GM10266 (cell line): ENCODE results near the gene ZNRF2.

Source experiments
- DNase-seq: peaks from one replicate; pipeline ENCODE4 v3.0.0; 2012; ENCODE audit errors: extremely low spot score
- CTCF ChIP-seq: IDR thresholded peaks from 2 replicates; pipeline ENCODE4 v1.5.1; 2012; ENCODE audit warnings: mild to moderate bottlenecking, low read depth; ENCODE audit not compliant: control insufficient read depth, insufficient read depth; ENCODE audit errors: missing control alignments

The ZNRF2 gene

GRCh38 chr7:30245913-30246312, 38.5 kb upstream of the ZNRF2 start:
- no peak for DNase-seq
- no peak for TF ChIP-seq CTCF

GRCh38 chr7:30246392-30246791, 38.0 kb upstream of the ZNRF2 start:
- TF ChIP-seq CTCF, result no peak
- DNase-seq, result no peak

- TF ChIP-seq CTCF, result no peak
- no peak for DNase-seq
Measured at GRCh38 chr7:30247541-30248401, 36.6 kb upstream of the ZNRF2 start.

- TF ChIP-seq CTCF, result no peak
- no peak for DNase-seq
Measured at GRCh38 chr7:30249316-30249715, 35.1 kb upstream of the ZNRF2 start.

- no peak for DNase-seq
- no peak for TF ChIP-seq CTCF
Measured at GRCh38 chr7:30249986-30250774, 34.2 kb upstream of the ZNRF2 start.

- no peak for TF ChIP-seq CTCF
- no peak for DNase-seq
Measured at GRCh38 chr7:30251708-30252329, 32.6 kb upstream of the ZNRF2 start.
